Endothelial cell of umbilical vein (primary cell): ENCODE data around the gene CHRND. TPM values are rescaled to one million over a fixed set of nuclear protein-coding genes. Genes with fewer than 3 reads are reported as not detected.

Experiments
- BruUV-seq: library from RNA; stranded (reverse); fragments of 400-500 nt; replicated peaks from 2 replicates; lab custom pipeline; 2021; lab: Mats Ljungman, UMichigan
- CTCF ChIA-PET: fragments of 300-600, 350-600 bp; sonication (Branson Sonifier 250); formaldehyde crosslinking; loops from one replicate; lab custom pipeline; 2021; ENCODE audit warnings: antibody characterized with exemption, inconsistent platforms; lab: Charles Lee
- POLR2A ChIA-PET: fragments of 300-600, 350-600 bp; sonication (Branson Sonifier 250); formaldehyde crosslinking; loops from one replicate; lab custom pipeline; 2021; ENCODE audit warnings: antibody characterized with exemption, inconsistent platforms; lab: Charles Lee
- DNase-seq: peaks from one replicate; pipeline ENCODE4 v3.0.0-alpha.2; 2011; ENCODE audit warnings: low read depth, low spot score
- FAIRE-seq: peaks from 2 replicates; lab custom pipeline; 2011; peaks lifted over from hg19 to GRCh38; lab: Jason Lieb, UNC
- H2AFZ ChIP-seq: 2 replicates; pipeline ENCODE4 v1.6.0; 2012; ENCODE audit warnings: low read depth, low read length, control low read depth, inconsistent platforms
- H3K27ac ChIP-seq: 2 replicates; pipeline ENCODE4 v1.5.1; 2011; ENCODE audit warnings: low read depth, mild to moderate bottlenecking, control low read depth, low read length, moderate library complexity; ENCODE audit not compliant: insufficient read depth
- H3K27me3 ChIP-seq, 2 experiments: 2 replicates each; pipeline versions ENCODE4 v1.6.0 to v1.6.1; 2011; ENCODE audit warnings: low read length in 2 of 2, mixed read lengths in 1 of 2; ENCODE audit not compliant: control insufficient read depth in 2 of 2, insufficient read depth in 2 of 2
- H3K36me3 ChIP-seq, 2 experiments: 2 replicates in 1 of 2; 3 replicates in 1 of 2; pipeline ENCODE4 v1.5.1; 2011; ENCODE audit warnings: low read length in 2 of 2, mild to moderate bottlenecking in 1 of 2, moderate library complexity in 1 of 2; ENCODE audit not compliant: control insufficient read depth in 2 of 2, insufficient read depth in 2 of 2; ENCODE audit errors: extremely low read depth in 1 of 2
- H3K4me1 ChIP-seq: 3 replicates; pipeline ENCODE4 v1.5.1; 2011; ENCODE audit warnings: mild to moderate bottlenecking, low read length; ENCODE audit not compliant: control insufficient read depth, insufficient read depth; ENCODE audit errors: extremely low read depth
- H3K4me2 ChIP-seq: 2 replicates; pipeline ENCODE4 v1.6.1; 2011; ENCODE audit warnings: low read length, control low read depth, mixed read lengths; ENCODE audit not compliant: insufficient read depth
- H3K4me3 ChIP-seq, 3 experiments: fragments of 200-600 bp in 1 of 3; sonication (generic), shearing (Covaris generic) in 1 of 3; replicated peaks in 1 of 3; 2 replicates each; pipeline ENCODE4 v1.5.1; 2011 to 2016; ENCODE audit warnings: control low read depth in 3 of 3, low read length in 3 of 3, mild to moderate bottlenecking in 2 of 3, inconsistent platforms in 1 of 3, low read depth in 1 of 3, moderate library complexity in 1 of 3; ENCODE audit not compliant: insufficient read depth in 1 of 3
- H3K79me2 ChIP-seq: 2 replicates; pipeline ENCODE4 v1.6.0; 2012; ENCODE audit warnings: low read length, inconsistent platforms; ENCODE audit not compliant: control insufficient read depth, insufficient read depth
- H3K9ac ChIP-seq: replicated peaks from 2 replicates; pipeline ENCODE3; 2011; ENCODE audit warnings: low read length, control low read depth; ENCODE audit not compliant: insufficient read depth; ENCODE audit errors: extremely low read depth
- H3K9me1 ChIP-seq: replicated peaks from 3 replicates; pipeline ENCODE4 v1.6.0; 2011; ENCODE audit warnings: mild to moderate bottlenecking, low read length; ENCODE audit not compliant: control insufficient read depth, insufficient read depth; ENCODE audit errors: extremely low read depth
- H3K9me3 ChIP-seq: replicated peaks from 2 replicates; pipeline ENCODE4 v1.5.1; 2012; ENCODE audit warnings: low read length, inconsistent platforms; ENCODE audit not compliant: control insufficient read depth, insufficient read depth
- H4K20me1 ChIP-seq: replicated peaks from 2 replicates; pipeline ENCODE3; 2011; ENCODE audit warnings: mild to moderate bottlenecking, low read length; ENCODE audit not compliant: control insufficient read depth, insufficient read depth; ENCODE audit errors: extremely low read depth
- CTCF ChIP-seq, 2 donors: IDR thresholded peaks; 1 replicate in 1 of 2; 2 replicates in 1 of 2; pipeline ENCODE4 v1.5.1; 2011; ENCODE audit warnings: low read length in 2 of 2, mild to moderate bottlenecking in 2 of 2, moderate library complexity in 2 of 2, control low read depth in 1 of 2, inconsistent platforms in 1 of 2, low read depth in 1 of 2; ENCODE audit not compliant: insufficient read depth in 1 of 2; ENCODE audit errors: extremely low read depth in 1 of 2
- MAX ChIP-seq: IDR thresholded peaks from 2 replicates; pipeline ENCODE4 v1.6.1; 2011; ENCODE audit not compliant: insufficient read depth, insufficient read length
- dilution Hi-C: fragments of 300-500 bp; cut with MboI; formaldehyde crosslinking; loops from one replicate; pipeline ENCODE4 v1.15.0; 2019; ENCODE audit warnings: low sequenced_read_pairs; ENCODE audit not compliant: extremely low pct_ligation_motif_present
- intact Hi-C: fragments of 100-400 bp; cut with micrococcal nuclease; formaldehyde crosslinking; loops from one replicate; pipeline ENCODE4 v1.10.0; 2022
- polyA plus RNA-seq, 4 experiments: library from polyadenylated mRNA; depleted of rRNA in 3 of 4; stranded (reverse) in 3 of 4; unstranded in 1 of 4; fragments of >200 nt; gene quantifications; 2 replicates each; pipeline versions ENCODE4 v1.2.1 to v1.2.3, GENCODE V29; 2011 to 2012; ENCODE audit warnings: missing spikeins in 1 of 4
- total RNA-seq: library from RNA; stranded (reverse); gene quantifications from 2 replicates; pipeline ENCODE4 v1.2.3, GENCODE V29; 2021

CHRND gene
- total and polyA plus RNA-seq, 2 donors (not counting 3 experiments of a cell fraction or from before 2014, with no cell fraction given) = not detected

DNA sequence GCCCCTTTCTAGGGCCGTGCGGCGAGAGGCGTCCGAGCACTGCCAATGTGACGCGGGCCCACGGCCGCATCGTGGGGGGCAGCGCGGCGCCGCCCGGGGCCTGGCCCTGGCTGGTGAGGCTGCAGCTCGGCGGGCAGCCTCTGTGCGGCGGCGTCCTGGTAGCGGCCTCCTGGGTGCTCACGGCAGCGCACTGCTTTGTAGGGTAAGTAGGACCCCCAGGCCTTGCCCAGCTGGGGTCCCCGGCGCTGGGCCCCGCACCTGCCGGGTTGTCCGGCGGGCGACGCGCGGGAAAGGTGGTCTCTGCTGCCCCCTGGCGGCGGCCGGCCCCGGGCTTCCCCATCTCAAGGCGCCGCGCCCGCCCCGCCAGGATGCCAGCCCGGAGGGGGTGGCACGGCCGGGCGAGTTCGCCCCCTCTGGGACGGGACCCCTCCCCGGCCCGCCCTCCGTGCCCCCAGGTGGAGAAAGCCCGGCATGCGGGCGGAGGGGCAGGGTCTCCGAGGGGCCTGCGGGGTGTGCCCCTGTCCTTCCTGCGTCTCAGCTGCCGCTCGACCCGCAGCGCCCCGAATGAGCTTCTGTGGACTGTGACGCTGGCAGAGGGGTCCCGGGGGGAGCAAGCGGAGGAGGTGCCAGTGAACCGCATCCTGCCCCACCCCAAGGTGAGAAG is 3.9 kb upstream of the CHRND start:
- ChIA-PET CTCF (interaction anchor here (1.3 to 4.6 kb wide), 5 partner anchors 10 to 75 kb away, joined by 3 to 44 read pairs (median 6); partner anchors contain the start of genes EIF4E2 and TIGD1), POLR2A (no interaction called here)
- no peaks in the 10 kb centered on the region for H3K9me1 ChIP-seq
- H3K27me3 ChIP-seq = peaks cover 21 to 31% of the 10 kb centered on the region in 2 experiments
- no peak overlapping the region for H3K27ac ChIP-seq
- no peak overlapping the region for H2AFZ ChIP-seq
- dilution Hi-C loops = no loop called here
- intact Hi-C loops = loop anchor here (5.0 kb wide), 1 partner anchor 615 kb away; no protein-coding TSS in a partner anchor
- no peak for TF ChIP-seq MAX
- TF ChIP-seq CTCF (IDR thresholded peaks at IDR 0.05; ENCODE audit: extremely low read depth in 1 of 2, insufficient read depth in 1 of 2, low read depth in 1 of 2, low read length in 2 of 2) = peak; percentile 63 to 76
- no peaks in the 10 kb centered on the region for H3K4me1 ChIP-seq
- FAIRE-seq (no peak), DNase-seq (peak; percentile 10)
- H3K4me2 ChIP-seq = no peak overlapping the region
- H3K4me3 ChIP-seq = no peak overlapping the region
- H3K9me3 ChIP-seq = no peaks in the 10 kb centered on the region
- H3K9ac ChIP-seq = no peak overlapping the region
- H4K20me1 ChIP-seq = no peaks in the 10 kb centered on the region
- H3K36me3 ChIP-seq = no peaks in the 10 kb centered on the region
- no peaks in the 10 kb centered on the region for H3K79me2 ChIP-seq
- no TSS peak for BruUV-seq
